NCI-H748 treated with DMSO at 0.1 percent for 48 hours (cell line): ENCODE measurements around the gene DR1.

Experiments used
- DNase-seq: peaks from one replicate; lab custom pipeline; 2025; lab: John Stamatoyannopoulos, UW

DR1 gene

DNA sequence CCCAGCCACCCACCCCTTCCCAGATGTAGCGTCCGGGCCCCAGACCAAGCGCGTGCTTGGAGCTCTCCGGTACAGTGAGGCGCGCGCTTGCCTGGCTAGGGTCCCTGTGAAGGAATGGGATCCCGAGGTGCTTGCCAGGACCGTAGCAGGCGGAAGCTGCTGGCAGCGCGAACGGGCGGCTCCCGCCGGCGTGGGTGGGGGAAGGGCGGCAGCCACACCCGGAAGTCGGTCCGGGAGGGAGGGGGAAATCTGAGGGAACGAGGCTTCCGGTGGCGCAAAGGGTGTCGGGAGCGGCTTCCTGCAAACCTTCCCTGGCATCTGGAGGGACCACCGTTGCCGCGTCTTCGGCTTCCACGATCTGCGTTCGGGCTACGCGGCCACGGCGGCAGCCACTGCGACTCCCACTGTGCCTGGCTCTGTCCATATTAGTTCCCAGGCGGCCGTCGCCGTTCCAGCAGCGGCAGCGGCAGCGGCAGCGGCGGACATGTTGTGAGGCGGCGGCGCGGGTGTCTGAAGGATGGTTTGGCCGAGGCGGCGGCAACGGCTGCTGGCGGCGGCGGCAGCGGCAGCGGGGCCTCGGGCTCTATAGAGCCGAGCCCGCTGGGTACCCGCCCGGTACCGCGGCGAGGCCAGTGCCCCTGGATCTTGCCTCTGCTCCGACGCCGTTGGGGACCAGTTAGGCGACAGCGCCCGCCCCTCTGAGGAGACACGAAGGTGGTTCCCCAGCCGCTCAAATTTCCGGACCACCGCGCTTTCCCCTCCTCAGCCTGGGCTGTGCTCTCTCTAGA, at the start of gene DR1:
Gene DR1 (plus strand): TSS at position 275 of the 788 bp plus-strand sequence. CDS start 739 bp downstream, outside the sequence.
- peak; percentile 20 for DNase-seq

DNA sequence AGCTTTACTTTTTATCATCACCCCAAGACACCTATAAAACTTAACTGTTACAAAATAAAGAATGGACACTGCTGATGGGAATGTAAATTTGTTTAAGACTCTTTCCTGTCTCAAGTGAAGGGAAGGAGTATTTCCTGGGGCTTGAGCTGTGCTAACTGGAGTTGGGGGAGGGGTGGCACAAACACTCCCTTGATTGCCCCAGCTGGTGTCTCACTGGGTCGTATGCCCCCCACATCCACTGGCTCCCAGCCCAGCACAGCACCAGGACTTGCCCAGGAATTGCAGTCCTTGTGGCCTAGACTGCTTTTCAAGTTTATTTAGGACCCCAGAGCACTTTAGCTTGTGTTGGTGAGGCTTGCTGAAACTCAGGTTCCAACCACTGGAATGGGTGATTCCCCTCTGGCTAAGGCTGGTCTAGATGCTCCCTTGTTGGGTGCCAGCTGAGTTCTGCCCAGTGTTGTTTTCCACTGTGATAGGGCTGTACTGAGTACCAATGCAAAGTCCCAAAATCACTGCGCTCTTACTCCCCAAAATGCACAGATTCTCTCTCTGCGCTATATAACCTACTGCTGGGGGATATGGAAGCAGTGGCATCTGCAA, 49.1 kb upstream of the DR1 start:
- no peak for DNase-seq

- no peak for DNase-seq
Observed at GRCh38 chr1:93301131-93301530, 44.6 kb upstream of the DR1 start.

- no peak for DNase-seq
Observed at GRCh38 chr1:93302078-93302477, 43.6 kb upstream of the DR1 start.

- DNase-seq = peak; percentile 16
Observed at GRCh38 chr1:93304716-93305138, 41.0 kb upstream of the DR1 start.

DNA sequence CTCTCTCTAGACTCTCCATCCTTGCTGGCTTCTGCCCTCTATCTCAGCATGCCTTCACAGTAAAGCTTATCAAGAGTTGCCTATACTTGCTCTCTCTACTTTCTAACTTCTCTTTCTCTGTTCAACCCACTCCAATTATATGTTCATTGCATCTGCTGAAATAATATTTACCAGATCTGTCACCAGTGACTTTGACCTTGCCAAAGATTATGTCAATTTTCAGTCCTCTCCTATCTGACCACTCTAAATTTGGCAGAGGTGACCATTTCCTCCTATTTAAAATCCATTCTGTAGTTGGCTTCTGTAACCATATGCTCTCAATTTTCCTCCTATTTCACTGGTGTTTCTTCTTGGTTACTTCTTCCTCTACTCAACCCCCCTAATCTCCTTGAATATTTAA, 38.8 kb upstream of the DR1 start:
- no peak for DNase-seq

DNA sequence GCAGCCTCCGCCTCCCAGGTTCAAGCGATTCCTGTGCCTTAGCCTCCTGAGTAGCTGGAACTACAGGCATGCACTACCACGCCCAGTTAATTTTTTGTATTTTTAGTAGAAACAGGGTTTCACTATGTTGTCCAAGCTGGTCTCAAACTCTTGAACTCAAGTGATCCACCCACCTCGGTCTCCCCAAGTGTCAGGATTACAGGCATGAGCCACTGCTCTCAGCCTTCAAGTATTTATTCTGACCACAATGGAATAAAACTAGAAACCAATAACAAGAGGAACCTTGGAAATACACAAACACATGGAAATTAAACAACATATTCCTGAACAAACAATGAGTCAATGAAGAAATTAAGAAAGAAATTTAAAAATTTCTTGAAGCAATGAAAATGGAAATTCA, 32.7 kb upstream of the DR1 start:
- no peak for DNase-seq

DNA sequence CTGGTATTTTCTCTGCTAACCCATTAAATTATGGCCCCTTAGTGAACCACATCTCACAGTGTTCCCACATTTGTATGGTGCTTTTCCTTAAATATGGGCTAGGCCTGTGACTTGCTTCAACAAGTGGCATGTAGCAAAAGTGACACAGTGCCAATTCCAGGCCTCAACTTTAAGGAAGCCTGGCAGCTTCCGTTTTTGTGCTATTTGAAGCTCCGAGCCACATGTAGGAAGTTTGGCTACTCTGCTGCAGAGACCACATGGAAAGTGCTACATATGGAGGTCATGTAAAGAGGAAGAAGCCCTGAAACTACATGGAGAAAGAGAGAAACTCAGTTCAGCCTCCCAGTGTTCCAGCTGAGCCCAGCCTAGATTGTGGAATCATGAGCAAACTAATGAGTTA, 28.5 kb upstream of the DR1 start:
- no peak for DNase-seq

GRCh38 chr1:93317943-93318342, 27.8 kb upstream of the DR1 start:
- DNase-seq = no peak

DNA sequence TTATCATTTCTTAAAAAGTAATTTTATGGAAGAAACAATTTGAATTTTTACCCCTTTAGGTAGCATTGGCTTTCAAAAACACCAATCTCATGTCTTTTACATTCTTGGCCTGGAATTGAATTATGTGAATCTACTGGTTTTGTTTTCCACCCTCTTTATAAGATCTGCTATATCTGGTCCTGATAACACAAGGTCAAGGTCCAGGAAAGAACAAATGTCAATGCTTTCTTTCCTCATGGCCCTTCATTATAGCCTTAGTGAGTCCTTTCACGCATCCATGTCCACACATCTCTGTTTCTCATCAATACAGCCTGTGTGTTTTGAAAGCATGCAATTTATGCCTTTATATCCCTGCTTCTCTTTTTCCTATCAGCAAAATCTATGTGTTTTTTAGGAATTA, 24.0 kb upstream of the DR1 start:
- no peak for DNase-seq

DNA sequence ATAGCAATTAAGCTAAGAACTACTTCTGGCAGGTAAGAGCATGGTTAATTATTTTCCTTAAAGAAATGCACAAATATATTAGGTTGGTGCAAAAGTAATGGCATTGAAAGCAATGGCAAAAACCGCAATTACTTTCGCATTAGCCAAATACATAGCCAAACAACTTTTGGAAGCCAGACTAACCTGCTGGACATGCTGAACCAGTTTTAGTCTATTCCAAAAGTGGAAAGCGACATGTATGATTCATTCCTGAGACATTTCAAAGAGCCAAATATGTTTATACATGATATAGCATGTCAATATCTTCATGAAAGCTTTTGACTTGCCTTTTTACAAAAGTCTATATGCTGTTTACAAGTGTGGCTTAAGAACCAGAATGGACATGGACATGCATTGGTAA, 23.4 kb upstream of the DR1 start:
- no peak for DNase-seq

DNA sequence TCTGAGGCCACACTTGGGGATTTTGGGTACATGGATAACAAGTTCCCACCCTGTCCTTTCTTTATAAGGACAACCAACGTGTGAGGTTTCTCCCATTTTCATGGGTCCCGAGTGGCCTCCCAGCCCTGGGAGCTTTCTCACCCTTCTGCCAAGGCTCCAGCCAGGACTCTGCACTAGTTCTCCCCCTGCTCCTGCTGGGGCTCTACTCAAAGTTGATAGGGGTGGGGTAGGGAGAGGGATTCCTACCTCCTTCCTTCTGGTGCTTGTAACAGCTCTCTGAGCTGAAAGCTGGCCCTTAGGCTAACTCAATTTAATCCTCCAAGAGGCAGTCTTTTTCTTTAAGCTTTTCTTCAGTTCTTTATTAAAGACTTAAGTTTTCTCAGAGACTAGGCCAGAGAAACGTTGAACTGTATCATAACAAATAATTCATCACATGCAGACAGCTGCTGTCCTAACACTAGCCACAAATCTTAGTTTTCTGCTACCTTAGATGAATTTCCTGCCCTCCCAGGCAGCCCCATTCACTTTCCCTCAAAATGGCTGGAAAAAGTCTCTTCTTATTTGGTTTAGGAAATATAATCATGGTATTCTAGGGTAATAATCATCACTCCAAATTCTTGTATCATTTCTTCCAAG, 22.4 kb upstream of the DR1 start:
- no peak for DNase-seq

DNA sequence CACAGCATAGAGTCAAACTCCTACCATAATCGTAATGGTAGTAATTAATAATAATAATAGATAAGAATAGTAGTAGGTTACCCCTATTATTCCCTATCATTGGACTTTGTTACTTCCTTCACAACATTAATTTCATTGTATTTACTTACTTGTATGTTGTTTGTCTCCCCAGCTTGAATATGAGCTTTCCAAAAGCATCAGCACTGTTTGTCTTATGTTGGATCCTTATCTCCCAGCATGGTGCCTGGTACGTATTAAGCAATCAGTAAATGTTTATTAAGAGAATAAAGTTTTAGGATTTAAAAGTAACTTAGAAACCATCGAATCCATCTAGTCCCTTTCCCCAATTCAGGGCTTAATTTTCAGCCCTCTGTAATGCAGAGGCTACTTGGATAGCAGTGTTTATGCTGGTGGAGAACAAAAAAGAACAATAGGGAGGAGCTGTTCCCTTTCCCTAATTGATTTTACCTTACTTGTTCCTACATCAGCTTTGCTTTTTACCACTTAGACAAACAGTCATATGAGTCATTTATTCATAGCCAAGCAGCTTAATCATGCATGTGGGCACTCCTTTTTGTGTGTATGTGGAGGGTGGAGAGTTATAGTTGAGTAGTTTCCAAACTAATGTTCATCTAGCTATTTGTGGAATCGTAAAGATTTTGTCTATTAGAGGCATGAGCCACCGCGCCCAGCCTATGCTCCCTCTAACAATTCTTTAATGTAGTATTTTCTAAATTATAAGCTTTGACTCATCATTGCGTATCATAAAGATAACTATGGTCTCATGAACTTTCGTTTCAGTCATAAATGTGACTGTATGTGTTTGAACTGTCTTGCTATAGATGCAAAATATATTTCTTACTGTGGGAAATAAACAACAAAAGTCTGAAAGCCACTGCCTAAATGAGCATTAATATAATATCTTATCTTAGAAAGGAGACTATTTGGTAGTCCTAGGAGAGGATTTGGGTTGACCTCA, 20.9 kb upstream of the DR1 start:
- peak; percentile 10 for DNase-seq

GRCh38 chr1:93328809-93329760, 16.6 kb upstream of the DR1 start:
- DNase-seq = no peak

DNA sequence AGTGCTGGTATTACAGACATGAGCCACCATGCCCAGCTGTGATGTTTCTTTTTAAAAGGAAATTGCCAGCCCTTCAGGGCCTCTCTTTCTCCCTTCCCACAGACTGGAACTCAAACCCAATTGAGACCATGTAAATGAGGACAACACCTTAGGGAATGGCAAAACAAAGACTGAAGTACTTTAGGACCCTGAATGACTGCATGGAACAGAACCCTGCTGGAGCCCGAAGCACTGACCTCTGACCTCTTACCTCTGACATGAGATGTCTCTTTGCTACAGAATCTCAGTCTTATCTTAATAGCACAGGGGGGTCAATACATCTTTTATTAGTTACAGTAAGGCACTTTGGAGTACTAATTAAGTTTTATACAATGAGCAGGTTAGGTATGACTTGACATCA, 15.5 kb upstream of the DR1 start:
- DNase-seq = no peak

DNA sequence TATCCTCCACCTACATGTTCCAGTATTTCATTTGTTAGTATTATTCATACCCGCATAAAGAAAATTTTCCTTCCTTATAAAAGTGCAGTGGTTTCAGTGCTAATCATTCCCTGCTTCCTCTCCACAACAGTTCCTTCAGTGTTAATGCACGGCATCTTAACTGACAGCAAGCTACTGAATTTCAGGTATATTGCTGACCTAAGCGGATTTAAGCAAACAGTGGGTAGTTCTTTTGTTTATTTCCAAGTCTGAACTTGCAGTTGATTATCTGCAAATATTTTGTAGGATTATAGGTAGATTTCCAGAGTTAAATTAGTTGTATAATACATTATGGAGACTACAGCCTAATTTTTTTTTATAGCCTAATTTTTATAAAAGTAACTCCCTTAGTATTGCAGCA, 15.1 kb upstream of the DR1 start:
- no peak for DNase-seq

GRCh38 chr1:93331412-93331811, 14.3 kb upstream of the DR1 start:
- DNase-seq = no peak

DNA sequence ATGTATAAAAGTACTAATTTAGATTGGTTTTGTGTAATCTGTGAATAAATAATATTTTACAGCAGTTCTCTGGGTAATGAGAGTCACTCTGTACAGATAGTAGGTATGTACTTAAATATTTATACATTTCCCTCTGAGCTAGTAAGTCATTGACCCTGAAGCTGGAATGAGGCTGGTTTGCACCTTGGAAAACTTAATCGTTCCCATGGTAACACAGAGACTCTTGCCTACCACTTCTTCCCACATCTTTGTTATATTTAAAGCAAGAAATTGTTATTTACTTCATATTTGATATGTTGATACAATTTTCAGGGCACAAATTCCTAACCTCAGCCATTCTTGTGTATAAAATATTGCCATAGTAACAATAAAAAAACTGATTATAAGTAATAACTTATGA, 13.3 kb upstream of the DR1 start:
- DNase-seq = no peak

- DNase-seq = no peak
Observed at GRCh38 chr1:93338387-93339146, 7.1 kb upstream of the DR1 start.

DNA sequence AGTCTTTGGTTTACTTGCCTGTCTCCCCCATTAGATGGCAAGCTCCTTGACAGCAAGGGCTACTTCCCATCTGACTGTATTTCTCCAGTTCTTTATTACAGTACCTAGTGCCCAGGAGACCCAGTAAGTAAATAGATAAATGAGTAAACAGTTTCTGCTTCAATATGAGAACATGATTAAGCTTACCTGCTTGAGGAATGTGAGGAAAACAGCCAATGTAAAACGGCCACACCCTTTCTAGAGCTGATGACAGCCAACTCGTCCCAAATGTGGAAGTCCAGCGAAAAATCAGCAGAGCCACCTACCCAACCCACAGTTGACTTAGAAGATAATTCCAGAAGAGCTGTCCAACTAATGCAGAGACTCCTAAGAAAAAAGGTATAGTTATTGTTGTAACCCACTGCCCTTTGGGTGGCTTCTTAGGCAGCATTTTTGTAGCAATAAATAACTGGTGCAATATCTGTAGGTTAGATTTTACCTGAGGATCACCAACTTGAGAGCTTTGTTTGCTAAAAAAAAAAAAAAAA, 6.5 kb upstream of the DR1 start:
- no peak for DNase-seq
